Pancreas (tissue), 10 donors: ENCODE results near the gene ERCC2. TPM values are rescaled to one million over a fixed set of nuclear protein-coding genes. Genes with fewer than 3 reads are reported as not detected.

Experiments
- ATAC-seq, 4 donors: fragments of 200-7000 bp; cut with Tn5 transposase; one replicate each; pipeline versions ENCODE4 v1.8.0 to v1.9.1; 2020; ENCODE audit warnings: mild to moderate bottlenecking in 4 of 4, moderate library complexity in 4 of 4
- DNase-seq, 6 donors: peaks; one replicate each; pipeline ENCODE4 v3.0.0-alpha.2; 2020
- FAIRE-seq: peaks from 2 replicates; lab custom pipeline; 2012; peaks lifted over from hg19 to GRCh38; lab: Jason Lieb, UNC
- H3K27ac ChIP-seq, 4 donors: fragments of 200-600 bp; sonication (generic); 1 replicate in 3 of 4; 2 replicates in 1 of 4; pipeline versions ENCODE4 v1.5.0 to v1.8.0; 2020
- H3K27me3 ChIP-seq, 4 donors: fragments of 200-600 bp; one replicate each; pipeline ENCODE4 v1.8.0; 2021
- H3K36me3 ChIP-seq, 3 donors: fragments of 200-600 bp; sonication (generic) in 1 of 3; one replicate each; pipeline versions ENCODE4 v1.5.0 to v1.8.0; 2020 to 2021
- H3K4me1 ChIP-seq, 3 donors: fragments of 200-600 bp; one replicate each; pipeline ENCODE4 v1.8.0; 2021
- H3K4me3 ChIP-seq, 4 donors: fragments of 200-600 bp; sonication (generic) in 2 of 4; one replicate each; pipeline versions ENCODE4 v1.5.0 to v1.8.0; 2020 to 2021
- H3K9me3 ChIP-seq, 4 donors: fragments of 200-600 bp; one replicate each; pipeline ENCODE4 v1.8.0; 2021
- WGBS, 2 donors: extraction: QIAGEN DNeasy Blood & Tissue Kit; methylation state at CpG; one replicate each; pipeline ENCODE4 v1.1.7; 2013; 5-methylcytosine and 5-hydroxymethylcytosine counted together
- intact Hi-C, 3 donors: fragments of 100-400 bp; cut with DNase I; formaldehyde crosslinking; loops; one replicate each; pipeline versions ENCODE4 v1.11.1 to v1.14.2; 2022
- polyA plus RNA-seq, 2 donors: library from polyadenylated mRNA; stranded (reverse); fragments of 200-250 nt; gene quantifications; one replicate each; pipeline ENCODE4 v1.2.3, GENCODE V29; 2013
- total RNA-seq, 6 donors: library from RNA; stranded (reverse); fragmentation: NEBNext Ultra II Directional in 4 of 6; extraction: Animal tissue kit (Norgen Biotek cat#: 25700) in 4 of 6; gene quantifications; one replicate each; pipeline versions ENCODE4 v1.2.1 to v1.2.4, GENCODE V29; 2021 to 2023
- TF ChIP-seq, protein P1 (sequence below), 4 donors: fragments of 200-600 bp; sonication (generic) in 3 of 4; IDR thresholded peaks; one replicate each; pipeline versions ENCODE4 v1.5.0 to v1.8.0; 2021; ENCODE audit warnings: antibody characterized with exemption in 4 of 4
- donor health status: healthy with polysubstance abuse.
- donor health status: DM: no; HTN: no; CAD: no; lungs with moderate emphysema.
- donor health status: DM: no; HTN: no; CAD: no.
- donor health status: control.
- donor health status: control.
- donor health status: Bipolar disorder and iron deficiency.
- donor health status: DM: yes; HTN: yes; CAD: no.
- donor health status: DM: no; HTN: no; CAD: no.
- donor health status: DM: no; HTN: no; CAD: no.
- donor health status: DM: yes; HTN: yes; CAD: no.

Gene ERCC2
- total and polyA plus RNA-seq, 8 donors: 7.1 to 19.5 (median 10.2) TPM

DNA sequence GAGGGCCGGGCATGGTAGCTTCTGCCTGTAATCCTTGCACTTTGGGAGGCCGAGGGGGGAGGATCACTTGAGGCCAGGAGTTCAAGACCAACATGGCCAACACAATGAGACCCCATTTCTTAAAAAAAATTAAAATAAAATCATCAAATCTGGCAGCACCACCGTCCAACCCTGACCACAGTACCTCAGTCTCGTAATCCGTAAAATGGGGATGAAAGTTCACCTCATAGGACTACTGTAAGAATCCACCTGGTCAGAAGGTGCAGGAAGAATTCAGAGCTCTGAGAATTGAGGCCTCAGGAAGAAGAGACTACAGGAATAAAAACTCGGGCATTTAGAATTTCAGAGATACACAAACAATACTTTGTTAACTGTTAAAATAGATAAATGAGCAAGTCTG, 31.4 kb upstream of the ERCC2 start:
- intact Hi-C loops: no loop called here
- H3K27ac ChIP-seq: peak overlapping the region in 1 of 4 donors; percentile 94

DNA sequence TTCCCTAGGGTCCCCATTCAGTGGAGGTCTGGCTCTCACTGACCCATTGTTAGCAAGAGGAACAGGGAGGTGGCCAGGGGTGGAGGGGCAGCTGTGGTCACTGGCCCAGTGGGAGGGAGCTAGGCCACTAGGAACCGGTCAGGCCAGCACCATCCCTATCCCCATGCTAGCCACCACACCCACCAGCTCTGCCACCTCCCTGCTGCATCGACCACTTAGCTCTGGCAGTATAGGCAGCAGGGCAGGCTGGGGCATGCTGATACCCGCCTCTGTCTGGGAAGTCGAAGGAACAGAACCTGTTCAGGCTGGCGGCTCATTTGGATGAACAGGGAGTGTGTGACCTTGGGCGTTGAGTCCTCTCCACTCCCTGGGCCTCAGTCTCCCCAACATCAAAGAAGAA, 29.8 kb upstream of the ERCC2 start:
- FAIRE-seq: no peak

More for the DNA sequence above, 31.4 kb upstream of the ERCC2 start:
- Histone ChIP-seq H3K4me1 (peaks cover 0 to 9% (median 8%) of the 10 kb centered on the region in 3 donors), H3K27me3 (no peaks in the 10 kb centered on the region), H3K36me3 (peaks cover 0 to 5% (median 0%) of the 10 kb centered on the region in 3 donors), H3K9me3 (no peaks in the 10 kb centered on the region), H3K4me3 (no peak overlapping the region)
- ATAC-seq: no peak
- no peak for FAIRE-seq
- WGBS, 2 donors: 86 to 92% methylated on average over 6 of the region's 6 CpGs
- peak in 1 of 6 donors; percentile 11 for DNase-seq
- TF ChIP-seq, protein P1, sequence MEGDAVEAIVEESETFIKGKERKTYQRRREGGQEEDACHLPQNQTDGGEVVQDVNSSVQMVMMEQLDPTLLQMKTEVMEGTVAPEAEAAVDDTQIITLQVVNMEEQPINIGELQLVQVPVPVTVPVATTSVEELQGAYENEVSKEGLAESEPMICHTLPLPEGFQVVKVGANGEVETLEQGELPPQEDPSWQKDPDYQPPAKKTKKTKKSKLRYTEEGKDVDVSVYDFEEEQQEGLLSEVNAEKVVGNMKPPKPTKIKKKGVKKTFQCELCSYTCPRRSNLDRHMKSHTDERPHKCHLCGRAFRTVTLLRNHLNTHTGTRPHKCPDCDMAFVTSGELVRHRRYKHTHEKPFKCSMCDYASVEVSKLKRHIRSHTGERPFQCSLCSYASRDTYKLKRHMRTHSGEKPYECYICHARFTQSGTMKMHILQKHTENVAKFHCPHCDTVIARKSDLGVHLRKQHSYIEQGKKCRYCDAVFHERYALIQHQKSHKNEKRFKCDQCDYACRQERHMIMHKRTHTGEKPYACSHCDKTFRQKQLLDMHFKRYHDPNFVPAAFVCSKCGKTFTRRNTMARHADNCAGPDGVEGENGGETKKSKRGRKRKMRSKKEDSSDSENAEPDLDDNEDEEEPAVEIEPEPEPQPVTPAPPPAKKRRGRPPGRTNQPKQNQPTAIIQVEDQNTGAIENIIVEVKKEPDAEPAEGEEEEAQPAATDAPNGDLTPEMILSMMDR (IDR thresholded peaks at IDR 0.05): no peak

DNA sequence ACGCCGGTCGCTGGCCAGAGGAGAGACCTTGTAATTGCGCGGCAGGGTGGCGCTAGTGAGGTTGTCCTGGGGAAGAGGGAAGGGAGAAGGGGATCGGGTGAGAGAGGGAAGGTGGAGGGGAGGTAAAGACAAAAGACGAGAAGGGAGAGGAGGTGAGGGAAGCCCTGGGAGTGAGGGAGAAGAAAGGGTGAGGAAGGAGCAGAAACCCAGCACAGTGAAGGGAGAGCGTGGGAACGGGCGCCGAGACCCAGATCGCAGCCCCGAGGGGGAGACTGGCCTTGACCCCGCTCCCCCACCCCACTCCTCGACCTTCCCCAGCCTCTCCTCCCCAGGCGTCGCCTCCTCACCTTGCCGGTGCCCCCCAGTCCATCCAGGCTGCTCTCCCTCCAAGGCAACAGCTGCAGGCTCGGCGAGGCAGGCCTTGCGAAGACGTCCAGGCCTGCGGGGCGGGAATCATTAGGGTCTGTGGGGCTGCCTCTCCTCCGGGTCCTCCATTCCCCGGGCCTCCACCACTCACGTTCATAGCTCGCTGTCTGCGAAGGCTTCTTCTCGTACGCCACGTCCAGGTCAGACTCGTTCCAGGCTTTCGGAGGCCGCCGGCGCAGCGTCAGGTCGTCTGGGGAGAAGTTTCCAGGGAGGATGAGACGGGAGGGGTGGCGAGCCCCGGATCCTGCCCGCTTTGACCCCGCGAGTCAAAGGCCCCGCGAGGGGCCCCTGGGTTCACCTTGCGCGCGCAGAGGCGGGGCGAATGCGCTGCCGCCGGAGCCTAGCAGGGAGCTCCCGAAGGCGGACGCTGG, 25.6 kb upstream of the ERCC2 start:
- Histone ChIP-seq H3K36me3 (peaks cover 0 to 7% (median 5%) of the 10 kb centered on the region in 3 donors), H3K9me3 (no peaks in the 10 kb centered on the region), H3K4me3 (no peak overlapping the region), H3K4me1 (peaks cover 0 to 3% (median 0%) of the 10 kb centered on the region in 3 donors), H3K27ac (no peak overlapping the region), H3K27me3 (no peaks in the 10 kb centered on the region)
- FAIRE-seq (no peak), DNase-seq (peak in 1 of 6 donors; percentile 69), ATAC-seq (no peak)
- WGBS, 2 donors: 87 to 89% methylated on average over 53 to 59 of the region's 59 CpGs
- TF ChIP-seq, protein P1 (IDR thresholded peaks at IDR 0.05): no peak
- intact Hi-C loops: no loop called here

More for the DNA sequence above, 29.8 kb upstream of the ERCC2 start:
- intact Hi-C loops: no loop called here
- Histone ChIP-seq H3K36me3 (peaks cover 0 to 7% (median 5%) of the 10 kb centered on the region in 3 donors), H3K4me1 (peaks cover 0 to 9% (median 8%) of the 10 kb centered on the region in 3 donors), H3K4me3 (no peak overlapping the region), H3K9me3 (no peaks in the 10 kb centered on the region), H3K27me3 (no peaks in the 10 kb centered on the region), H3K27ac (no peak overlapping the region)
- ATAC-seq (no peak), DNase-seq (no peak)
- TF ChIP-seq, protein P1 (IDR thresholded peaks at IDR 0.05): no peak
- 81 to 83% methylated on average over 6 of the region's 6 CpGs for WGBS, 2 donors

DNA sequence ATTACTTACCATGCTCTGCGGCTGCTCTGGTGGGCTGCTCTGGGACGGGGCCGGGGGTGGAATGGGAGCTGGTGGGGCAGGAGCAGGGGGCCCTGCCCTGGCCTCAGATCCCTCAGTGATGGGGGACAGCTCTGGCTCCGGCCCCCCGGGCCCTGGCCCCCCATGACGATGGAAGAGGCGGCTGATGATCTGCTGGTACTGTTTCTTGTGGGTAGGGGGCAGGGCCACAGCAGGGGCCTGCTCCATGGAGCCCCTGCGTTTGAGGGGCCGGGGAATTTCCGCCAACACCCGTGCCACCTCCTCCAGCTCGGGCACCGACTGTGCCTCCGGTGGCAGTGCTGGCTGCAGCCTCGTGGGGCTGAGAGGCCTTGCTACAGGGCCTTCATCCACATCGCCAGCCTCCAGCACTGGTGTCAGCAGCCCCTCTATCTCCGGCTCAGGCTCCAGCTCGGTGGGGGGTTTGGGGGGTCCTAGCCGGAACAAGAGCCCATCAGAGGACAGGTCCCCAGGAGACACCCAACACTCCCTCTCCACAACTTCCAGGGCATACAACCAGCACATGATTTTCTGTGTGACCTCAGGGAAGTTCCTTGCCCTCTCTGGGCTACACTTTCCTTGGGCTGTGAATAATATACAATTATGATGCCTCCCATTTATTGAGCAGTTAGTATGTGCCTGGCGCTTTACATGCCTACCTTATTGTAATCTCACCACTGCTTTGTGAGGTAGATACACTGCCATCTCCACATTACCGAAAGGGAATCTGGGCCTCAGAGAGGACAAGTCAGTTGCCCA, 21.7 kb upstream of the ERCC2 start:
- peaks cover 0 to 7% (median 0%) of the 10 kb centered on the region in 3 donors for H3K36me3 ChIP-seq
- H3K9me3 ChIP-seq: no peaks in the 10 kb centered on the region
- H3K27ac ChIP-seq: no peak overlapping the region
- TF ChIP-seq, protein P1 (IDR thresholded peaks at IDR 0.05): no peak
- intact Hi-C loops: no loop called here
- H3K27me3 ChIP-seq: no peaks in the 10 kb centered on the region
- ATAC-seq (no peak), FAIRE-seq (no peak), DNase-seq (peak in 1 of 6 donors; percentile 55)
- no peaks in the 10 kb centered on the region for H3K4me1 ChIP-seq
- WGBS, 2 donors: 93% methylated on average over 21 of the region's 21 CpGs
- H3K4me3 ChIP-seq: no peak overlapping the region
